T47D (cell line): ENCODE results near the gene JOSD2.
A peak's percentile ranks its signal among the peaks of the same experiment; 100 is the strongest.

Experiments used
- DNase-seq, 2 experiments: peaks; one replicate each; pipeline versions ENCODE4 v3.0.0 to v3.0.0-alpha.2; 2011 to 2012; ENCODE audit warnings: low read depth in 1 of 2, low spot score in 1 of 2
- JUND ChIP-seq: IDR thresholded peaks from 2 replicates; pipeline ENCODE4 v1.6.1; 2012; ENCODE audit warnings: low read depth
- in situ Hi-C: cut with HindIII; loops from 2 replicates; pipeline ENCODE4 v1.10.0; 2016; ENCODE audit warnings: low sequenced_read_pairs, low pct_unique_long_range_greater_than_20kb

Gene JOSD2

GRCh38 chr19:50511069-50511822 is at the start of gene JOSD2:
Gene JOSD2 (minus strand): TSS chr19:50511191. CDS start chr19:50510431, 760 bp downstream.
- no peak for TF ChIP-seq JUND
- in situ Hi-C loops = no loop called here
- DNase-seq = peak; percentile 95 to 98

GRCh38 chr19:50559636-50560035 is 48.6 kb upstream of the JOSD2 start:
- in situ Hi-C loops = no loop called here
- TF ChIP-seq JUND = no peak
- DNase-seq = no peak

- DNase-seq = no peak
- in situ Hi-C loops = no loop called here
- TF ChIP-seq JUND = no peak
Measured at GRCh38 chr19:50558449-50558848, 47.5 kb upstream of the JOSD2 start.

GRCh38 chr19:50558039-50558438 is 47.0 kb upstream of the JOSD2 start:
- DNase-seq = no peak
- in situ Hi-C loops = no loop called here
- no peak for TF ChIP-seq JUND

- DNase-seq = no peak
- no peak for TF ChIP-seq JUND
- in situ Hi-C loops = no loop called here
Measured at GRCh38 chr19:50557009-50557613, 46.1 kb upstream of the JOSD2 start.

- peak; percentile 65 to 77 for DNase-seq
Measured at GRCh38 chr19:50556282-50557008, 45.5 kb upstream of the JOSD2 start.

GRCh38 chr19:50555450-50556281 is 44.7 kb upstream of the JOSD2 start:
- in situ Hi-C loops = no loop called here
- no peak for TF ChIP-seq JUND
- no peak for DNase-seq

More at GRCh38 chr19:50556282-50557008, 45.5 kb upstream of the JOSD2 start:
- no peak for TF ChIP-seq JUND
- in situ Hi-C loops = no loop called here

- no peak for TF ChIP-seq JUND
- in situ Hi-C loops = no loop called here
- DNase-seq = no peak
Measured at GRCh38 chr19:50555033-50555432, 44.0 kb upstream of the JOSD2 start.

GRCh38 chr19:50554212-50554611 is 43.2 kb upstream of the JOSD2 start:
- DNase-seq = no peak
- no peak for TF ChIP-seq JUND
- in situ Hi-C loops = no loop called here

- in situ Hi-C loops = no loop called here
- no peak for TF ChIP-seq JUND
- DNase-seq = no peak
Measured at GRCh38 chr19:50553134-50553703, 42.2 kb upstream of the JOSD2 start.

GRCh38 chr19:50552540-50552939 is 41.5 kb upstream of the JOSD2 start:
- DNase-seq = no peak
- in situ Hi-C loops = no loop called here
- no peak for TF ChIP-seq JUND

GRCh38 chr19:50551715-50552187 is 40.8 kb upstream of the JOSD2 start:
- peak in 1 of 2 experiments; percentile 24 for DNase-seq
- no peak for TF ChIP-seq JUND
- in situ Hi-C loops = no loop called here
